NCI-H226 (cell line): ENCODE measurements around the gene SERPINA3.
"Not testable (repeated sequence)": the region's sequence is repeated elsewhere in the genome, so short reads cannot be mapped to it uniquely, and the experiment has no call there.

Experiments
- DNase-seq: peaks from one replicate; pipeline ENCODE4 v3.0.0-alpha.2; 2015

Gene SERPINA3

DNA sequence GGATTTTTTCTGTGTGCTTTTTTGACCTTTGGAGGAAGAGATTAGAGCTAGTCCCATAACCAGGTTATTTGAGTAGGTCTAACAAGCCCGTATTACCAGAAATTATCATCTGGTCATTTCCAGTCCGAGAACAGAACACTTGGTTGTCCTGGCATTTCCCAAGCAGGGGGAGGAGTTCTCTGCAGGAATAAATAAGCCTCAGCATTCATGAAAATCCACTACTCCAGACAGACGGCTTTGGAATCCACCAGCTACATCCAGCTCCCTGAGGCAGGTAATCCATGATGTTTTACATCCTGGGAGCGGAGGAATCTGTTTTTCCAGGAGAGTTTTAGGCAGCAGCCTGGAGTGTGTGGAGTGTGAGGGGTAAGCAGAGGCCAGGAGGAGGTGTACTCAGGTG is at the start of gene SERPINA3:
TSS of gene SERPINA3 (plus strand) at position 218 of the 400 bp plus-strand sequence. CDS start 2,051 bp downstream, outside the sequence.
- no peak for DNase-seq

DNA sequence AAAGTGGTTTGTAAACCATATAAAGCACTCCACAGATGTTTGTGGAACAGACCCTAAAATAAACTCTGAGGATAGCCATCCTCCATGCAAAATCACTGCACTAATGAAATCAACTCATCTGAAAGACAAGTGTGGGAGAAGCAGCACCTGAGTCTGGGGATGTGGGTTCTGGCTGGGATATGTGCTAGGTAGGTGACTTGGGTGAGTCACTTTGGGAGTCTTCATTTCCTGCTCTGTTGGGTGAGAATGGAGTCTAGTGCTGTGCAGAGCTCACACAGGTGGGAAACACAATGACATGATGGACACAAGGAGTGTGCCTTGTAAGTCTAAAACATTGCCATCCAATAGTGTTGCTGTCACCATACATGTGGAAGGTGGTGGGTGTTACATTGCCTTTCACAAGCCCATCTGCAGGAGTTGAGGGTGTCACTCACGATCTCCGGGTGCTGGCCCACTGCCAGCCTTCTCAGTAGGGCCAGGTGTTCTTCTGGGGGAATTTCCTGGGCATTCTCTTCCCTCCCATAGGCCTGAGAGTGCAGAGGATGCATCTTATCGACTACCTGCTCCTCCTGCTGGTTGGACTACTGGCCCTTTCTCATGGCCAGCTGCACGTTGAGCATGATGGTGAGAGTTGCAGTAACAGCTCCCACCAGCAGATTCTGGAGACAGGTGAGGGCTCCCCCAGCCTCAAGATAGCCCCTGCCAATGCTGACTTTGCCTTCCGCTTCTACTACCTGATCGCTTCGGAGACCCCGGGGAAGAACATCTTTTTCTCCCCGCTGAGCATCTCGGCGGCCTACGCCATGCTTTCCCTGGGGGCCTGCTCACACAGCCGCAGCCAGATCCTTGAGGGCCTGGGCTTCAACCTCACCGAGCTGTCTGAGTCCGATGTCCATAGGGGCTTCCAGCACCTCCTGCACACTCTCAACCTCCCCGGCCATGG is 49.0 kb upstream of the SERPINA3 start:
- DNase-seq: no peak

DNA sequence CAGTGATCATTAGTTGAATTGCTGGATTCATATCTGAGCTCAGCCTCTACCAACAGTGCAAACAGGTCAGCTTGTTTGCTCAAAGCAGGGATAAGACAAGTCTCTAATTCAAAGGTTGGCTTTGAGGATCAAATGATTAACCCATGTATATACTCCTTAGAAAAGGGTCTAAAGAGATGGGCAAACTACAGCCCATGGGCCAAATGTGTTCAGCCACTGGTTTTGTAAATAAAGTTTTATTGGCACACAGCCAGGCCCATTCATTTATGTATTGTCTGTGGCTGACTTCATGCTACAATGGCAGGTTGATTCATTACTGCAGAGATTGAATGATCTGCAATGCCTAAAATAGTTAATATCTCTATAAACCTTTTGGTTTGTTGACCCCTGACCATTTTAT is 47.8 kb upstream of the SERPINA3 start:
- no peak for DNase-seq

DNA sequence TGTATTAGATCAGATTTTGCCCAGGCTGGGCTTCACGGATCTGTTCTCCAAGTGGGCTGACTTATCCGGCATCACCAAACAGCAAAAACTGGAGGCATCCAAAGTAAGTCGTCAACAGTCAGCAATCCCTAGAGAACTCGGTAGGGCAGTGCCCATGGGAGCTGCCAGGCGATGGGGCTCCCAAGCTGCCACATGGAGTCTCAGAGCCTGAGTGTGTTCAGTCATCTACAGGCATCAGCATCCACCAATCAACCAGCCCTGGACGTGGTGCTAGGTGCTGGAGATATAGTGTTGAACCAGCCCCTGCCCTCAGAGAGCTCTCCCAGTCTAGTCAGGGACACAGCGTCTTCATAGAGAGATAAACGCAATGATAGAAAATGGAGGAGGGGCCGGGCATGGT is 44.0 kb upstream of the SERPINA3 start:
- DNase-seq: no peak

DNA sequence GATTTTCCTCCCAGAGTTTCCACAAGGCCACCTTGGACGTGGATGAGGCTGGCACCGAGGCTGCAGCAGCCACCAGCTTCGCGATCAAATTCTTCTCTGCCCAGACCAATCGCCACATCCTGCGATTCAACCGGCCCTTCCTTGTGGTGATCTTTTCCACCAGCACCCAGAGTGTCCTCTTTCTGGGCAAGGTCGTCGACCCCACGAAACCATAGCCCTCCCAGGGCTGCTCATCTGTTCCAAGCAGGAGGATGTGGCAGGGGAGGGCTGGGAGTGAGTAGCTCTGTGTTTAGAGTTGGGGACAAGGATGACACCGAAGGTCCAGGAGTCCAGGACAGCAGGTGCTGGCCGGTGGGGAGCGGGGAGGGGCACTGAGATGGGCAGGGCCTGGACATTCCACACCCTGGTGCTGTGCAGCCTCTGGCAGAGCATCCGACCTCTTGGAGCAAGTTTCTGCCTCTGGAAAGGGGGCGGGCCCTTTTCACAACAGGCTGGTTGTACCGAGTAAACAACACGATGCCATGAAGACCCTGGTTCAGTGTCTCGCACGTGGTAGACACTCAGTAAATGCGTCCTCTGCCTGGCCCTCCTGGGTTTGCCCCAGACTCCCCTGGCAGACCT is 42.7 kb upstream of the SERPINA3 start:
- no peak for DNase-seq

DNA sequence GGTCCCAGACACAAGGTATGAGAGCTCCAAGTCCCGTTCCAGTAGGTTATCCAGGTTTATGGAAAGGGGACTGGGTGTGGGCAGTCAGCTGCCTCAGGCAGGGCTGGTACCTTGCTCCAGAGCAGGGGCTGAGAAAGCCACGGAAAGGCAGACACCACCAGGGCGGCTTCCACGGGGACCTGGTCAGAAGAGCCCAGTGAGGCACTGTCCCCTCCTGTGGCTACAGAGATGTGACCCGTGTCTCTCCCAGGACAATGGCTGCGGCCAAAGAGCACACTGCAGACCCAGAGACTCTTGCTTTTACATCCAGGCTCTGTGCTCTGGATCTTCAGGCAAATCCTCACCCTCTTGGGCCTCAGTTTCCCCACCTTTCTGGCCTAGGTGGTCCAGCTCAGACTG is 42.2 kb upstream of the SERPINA3 start:
- no peak for DNase-seq

DNA sequence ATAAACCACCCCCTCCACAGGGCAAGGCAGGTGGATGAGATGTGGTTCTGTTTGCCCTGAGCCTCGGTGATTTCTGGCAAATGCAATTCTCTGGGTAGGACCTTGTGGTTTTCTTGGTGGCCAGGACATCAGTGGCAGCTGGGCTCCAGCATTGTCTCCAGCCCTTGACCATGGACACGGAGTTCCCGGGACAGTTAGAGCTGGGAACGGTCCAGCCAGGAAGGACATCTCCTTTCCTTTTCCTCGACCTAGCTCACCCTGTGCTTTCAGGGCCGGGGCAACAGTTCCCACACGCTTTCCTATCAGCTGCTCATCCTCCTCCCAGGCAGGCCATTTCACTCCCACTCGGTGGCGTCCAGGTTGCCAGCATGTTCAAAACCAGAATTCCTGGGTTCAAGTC is 41.8 kb upstream of the SERPINA3 start:
- no peak for DNase-seq

DNA sequence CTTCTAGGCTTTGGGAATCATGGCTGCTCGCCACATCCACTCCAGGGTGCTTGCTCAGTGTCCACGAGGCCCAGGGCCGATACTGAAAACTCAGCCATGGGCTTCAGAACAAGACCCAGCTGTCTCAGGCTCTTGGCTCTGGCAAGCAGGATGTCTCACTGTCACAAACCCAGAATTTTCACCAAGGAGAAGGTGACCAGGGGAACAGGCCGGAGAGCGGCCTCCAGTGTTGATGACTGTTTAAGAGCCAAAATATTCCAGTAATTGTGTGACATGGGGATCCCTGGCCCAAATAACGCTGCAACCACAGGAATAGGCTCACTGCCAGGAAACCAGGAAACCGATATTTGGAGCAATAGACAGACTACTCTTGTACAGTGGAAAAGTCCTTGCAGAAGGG is 40.8 kb upstream of the SERPINA3 start:
- DNase-seq: no peak

DNA sequence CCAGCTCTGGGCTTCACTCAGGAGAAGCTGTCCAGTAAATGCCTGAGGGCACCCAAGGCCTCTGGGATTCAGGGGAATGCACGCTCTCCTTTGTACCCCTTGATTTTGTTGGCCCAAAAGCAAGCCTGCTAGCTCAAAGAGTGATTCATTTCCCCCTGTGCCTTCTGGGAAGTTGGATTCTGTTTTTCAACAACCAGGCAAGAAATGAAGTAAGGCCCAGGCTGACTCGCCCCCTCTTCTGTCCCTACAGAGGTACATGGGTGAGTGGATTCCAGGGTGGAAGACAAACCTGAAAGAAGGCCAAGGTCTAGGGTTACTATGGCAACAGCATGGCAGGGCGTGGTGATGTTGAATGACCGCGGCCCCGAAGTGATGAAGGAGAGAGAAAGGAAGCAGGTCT is 40.2 kb upstream of the SERPINA3 start:
- no peak for DNase-seq

DNA sequence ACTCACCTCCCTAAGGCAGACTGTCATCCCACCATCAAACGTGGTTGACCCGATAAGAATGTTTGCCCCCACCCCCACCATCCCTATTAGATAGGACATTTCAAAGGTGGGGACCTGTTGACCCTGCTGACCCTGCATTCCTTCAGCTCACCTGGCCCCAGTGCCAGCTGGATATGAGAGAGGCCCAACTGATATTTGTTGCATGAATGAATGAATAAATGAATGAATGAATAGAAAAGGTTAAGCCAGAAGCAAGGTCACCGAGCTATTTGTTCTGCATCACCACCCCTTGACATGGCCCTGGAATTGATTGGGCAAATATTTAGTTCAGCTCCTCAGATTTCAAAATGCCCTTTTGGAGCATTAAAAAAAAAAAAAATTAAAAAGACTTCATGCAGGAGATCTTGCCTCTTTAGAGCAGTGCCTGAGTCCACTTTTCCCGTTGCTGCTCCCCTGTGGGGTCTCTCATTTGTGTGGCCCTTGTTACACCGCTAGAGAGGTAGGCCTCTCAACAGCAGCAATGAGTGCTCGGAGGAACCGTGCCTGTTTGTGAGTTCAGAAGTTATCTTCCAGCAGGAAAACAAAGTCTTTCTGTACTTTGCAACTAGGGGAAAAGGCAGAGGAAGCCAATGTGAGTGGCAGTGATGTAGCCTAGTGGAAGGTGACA is 39.4 kb upstream of the SERPINA3 start:
- no peak for DNase-seq

DNA sequence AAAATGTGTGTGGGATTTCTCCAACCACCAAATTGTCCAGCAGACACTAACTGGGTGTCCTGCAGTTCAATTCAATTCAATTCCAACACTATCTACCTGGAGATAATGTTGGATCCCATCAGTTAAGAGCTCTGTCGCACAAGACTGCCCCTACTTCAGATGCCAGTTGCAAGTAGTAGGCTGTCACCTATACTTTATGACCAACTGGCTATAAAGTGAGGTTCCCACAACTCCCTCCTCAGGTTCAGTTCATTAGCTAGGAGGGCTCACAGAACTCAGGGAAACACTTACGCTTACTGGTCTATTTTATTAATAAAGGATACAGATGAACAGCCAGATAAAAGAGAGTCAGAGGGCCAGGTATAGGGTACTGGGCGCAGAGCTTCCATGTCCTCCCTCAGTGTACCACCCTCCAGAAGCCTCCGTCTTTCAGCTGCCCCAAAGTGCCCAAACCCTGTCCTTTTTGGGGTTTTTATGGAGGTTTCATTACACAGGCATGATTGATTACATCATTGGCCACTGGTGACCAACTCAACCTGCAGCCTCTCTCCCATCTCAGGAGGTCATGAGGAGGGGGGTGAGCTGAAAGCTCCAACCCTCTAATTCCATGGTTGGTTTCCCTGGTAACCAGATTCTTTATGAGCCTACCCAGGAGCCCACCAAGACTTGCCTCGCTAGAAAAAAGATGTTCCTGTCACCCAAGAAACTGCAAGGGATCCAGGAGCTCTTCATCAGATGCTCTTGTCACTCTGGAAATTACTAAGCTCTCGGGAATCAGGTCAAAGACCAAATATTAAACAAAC is 38.5 kb upstream of the SERPINA3 start:
- no peak for DNase-seq

DNA sequence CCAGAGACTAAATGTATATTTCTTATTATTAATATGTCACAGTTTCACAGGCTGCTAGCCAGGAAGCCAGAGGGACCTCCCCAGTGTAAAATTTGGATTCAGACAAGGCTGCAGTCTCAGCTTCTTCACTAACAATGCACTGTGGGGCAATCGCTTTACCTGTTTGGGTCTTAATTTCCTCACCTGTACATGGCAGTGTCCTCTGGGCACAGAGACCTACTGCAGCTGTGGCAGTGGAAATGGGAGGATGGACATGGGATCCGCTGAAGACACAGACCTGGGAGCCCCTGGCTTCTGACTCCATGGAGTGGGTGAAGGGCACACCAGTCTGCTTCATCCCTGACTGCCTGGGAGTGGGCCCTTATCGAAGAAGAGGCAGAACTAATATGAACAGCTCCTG is 37.9 kb upstream of the SERPINA3 start:
- DNase-seq: no peak

DNA sequence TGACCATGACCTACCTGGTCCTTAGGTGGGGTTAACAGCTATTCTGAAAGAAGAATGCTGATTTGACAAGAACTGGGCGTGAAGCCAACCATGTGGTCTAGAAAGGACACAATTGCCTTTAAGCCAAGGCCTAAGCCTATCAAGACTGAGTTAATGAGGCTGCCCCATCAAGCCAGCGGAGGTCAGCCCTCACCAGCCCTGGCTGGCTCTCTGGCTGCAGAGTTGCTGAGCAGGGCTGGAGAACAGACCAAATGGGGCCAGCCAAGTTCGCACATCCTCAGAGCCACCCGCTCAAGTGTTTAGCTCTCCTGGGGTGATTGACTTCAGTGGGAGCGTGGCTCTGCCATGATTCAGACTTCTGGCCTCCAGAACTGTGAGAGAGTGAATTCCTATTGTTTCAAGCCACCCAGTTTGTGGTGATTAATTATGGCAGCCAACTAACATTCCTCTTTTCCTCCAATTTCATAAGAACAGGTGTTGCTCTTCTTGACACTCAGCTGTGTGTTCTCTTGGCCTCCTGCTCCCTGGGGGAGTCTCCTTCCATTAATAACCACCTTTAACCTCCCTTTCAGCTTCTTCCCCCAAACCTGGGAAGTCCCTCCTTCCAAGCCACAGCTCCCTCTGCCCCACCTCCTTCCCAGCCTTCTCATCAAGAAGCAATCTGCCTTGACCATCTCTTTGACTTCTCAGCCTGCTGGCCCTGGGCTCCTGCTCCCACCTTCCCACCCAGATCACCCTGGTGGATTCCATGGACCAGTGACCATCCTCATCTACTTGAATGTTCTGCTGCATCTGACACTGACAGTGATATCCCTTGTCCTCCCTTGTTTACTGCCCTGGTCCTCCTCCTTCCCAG is 36.2 kb upstream of the SERPINA3 start:
- no peak for DNase-seq

DNA sequence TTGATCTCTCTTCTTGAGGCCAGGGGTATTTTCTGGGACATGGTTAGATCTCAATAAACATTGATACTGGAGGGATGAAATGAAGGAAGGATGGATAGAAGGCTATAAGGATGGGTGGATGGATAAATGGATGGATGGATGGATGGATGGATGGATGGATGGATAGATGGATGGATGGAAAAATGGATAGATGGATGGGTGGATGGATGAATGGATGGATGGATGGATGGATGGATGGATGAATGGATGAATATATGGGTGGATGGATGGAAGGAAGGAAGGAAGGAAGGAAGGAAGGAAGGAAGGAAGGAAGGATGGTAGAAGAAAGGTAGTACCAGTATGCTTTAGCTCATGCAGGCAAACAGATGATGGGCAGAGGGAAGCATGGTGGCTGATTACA is 34.7 kb upstream of the SERPINA3 start:
- not testable (repeated sequence) for DNase-seq

DNA sequence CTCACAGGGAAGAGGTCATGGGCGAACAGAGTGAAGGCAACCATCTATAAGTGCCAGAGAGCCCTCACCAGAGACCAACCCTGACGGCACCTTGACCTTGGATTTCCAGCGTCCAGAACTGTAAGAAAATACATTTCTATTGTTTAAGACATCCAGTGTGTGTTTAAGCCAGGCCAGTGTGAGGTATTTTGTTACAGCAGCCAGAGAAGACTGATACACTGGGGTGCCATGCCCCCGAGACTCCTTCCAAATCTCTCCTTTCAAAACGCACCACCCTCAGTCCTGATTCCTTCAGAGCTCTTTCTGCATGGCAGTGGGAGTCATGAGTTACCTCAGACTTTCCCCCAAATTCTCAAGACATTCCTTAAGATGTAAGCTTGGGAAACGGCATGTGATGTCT is 33.5 kb upstream of the SERPINA3 start:
- DNase-seq: no peak

DNA sequence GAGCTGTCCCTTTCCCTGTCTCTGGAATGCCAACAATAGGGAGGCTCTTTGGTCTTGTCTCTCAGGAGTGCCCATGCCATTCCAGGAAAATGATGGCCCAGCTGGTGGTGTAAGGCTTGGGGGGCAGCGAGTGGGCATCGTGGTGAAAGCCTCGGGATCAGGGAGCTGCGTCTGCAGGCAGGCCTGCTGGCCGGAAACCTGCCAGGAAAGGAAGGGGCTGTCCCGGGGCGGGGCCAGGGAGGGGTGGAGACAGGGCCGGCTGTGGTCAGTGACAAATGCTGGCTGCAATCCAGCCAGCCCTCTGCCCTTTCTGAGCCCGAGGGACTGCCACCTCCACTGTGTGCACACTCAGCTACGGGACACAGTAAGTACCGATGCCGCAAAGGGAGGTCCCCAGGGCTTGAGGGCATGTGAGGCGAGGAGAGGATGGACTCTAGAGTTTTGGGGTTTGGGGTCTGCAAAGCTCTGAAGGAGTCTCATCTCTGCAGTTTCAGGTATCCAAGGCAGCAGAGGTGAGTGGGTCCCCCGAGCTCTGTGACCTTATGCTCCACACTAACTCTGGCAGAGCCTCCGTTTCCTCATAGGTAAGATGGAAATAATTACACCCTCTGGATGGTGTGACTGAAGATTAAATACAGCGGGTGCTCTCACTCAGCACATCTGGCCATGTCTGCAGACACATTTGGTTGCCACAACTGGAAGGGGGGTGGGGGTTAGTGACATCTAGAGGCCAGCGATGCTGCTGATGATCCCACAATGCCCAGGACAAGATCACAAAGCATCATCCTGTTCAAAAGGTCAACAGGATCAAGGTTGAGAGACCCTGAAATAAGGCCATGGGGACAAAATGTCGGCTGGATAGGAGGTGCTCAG is 30.8 kb upstream of the SERPINA3 start, which contains the start of gene SERPINA5:
TSS of gene SERPINA5 (plus strand) at position 300 of the 873 bp plus-strand sequence. CDS start 5,937 bp downstream, outside the sequence.
- DNase-seq: no peak

DNA sequence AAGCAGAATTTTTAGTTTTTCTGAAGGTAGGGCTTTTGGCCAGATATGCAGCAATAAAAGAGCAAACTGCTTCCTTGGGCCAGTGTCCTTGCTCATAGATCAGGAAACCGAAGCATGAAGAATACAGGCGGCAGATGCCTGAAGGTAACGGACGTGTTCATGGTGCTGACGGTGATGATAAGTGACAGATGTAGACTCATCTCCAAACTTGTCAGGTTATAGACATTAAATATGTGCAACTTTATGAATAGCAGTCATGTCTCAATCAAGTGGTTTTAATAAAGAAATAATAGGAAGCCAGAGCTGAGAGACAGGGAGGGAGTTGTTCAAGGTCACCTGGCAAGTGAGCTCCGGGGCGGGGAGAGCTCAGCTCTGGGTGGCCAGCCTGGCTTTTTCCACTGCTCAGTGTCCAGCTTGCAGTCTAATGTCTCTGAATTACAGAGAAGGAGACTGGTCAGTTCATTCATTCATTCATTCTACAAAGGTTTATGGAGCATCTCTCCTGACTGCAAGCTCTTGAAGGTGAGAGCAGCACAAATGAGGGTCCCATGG is 29.9 kb upstream of the SERPINA3 start:
- DNase-seq: no peak

DNA sequence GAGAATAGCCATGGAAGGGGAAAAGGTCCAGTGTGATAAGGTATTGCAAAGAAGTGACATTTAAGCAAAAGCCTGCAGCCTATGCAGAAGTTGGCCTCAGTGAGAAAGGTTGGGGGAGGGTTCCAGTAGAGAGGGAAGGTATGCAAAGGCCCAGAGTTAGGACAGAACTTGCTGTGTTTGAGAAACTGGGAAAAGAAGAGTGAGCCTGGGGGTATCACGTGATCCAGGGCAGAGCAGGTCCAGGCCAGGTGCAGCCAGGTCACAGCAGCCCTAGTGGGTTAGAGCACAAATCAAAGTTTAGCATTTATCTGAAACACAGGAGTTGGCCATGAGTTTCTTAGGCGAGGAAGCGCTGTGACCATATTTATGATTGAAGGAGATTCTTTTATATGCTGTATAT is 29.3 kb upstream of the SERPINA3 start:
- DNase-seq: no peak

DNA sequence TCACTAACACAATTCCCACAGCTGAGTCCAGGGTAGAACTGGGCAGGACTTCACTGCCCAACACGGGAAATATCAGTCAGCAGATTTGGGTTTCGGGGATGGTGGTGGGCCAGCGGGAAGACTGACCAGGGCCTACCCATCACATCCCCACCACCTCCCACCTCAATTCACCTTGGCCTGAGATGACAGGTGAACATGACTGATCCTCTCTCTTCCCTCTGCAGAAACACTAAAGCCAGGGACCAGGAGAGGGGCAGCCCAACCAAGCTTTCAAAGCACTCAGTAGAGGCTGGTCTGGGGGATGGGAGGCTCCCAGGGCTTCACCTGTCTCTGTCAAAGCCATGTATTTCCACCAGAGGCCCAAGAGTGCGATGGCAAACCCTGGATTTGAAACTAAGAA is 28.6 kb upstream of the SERPINA3 start:
- DNase-seq: no peak

DNA sequence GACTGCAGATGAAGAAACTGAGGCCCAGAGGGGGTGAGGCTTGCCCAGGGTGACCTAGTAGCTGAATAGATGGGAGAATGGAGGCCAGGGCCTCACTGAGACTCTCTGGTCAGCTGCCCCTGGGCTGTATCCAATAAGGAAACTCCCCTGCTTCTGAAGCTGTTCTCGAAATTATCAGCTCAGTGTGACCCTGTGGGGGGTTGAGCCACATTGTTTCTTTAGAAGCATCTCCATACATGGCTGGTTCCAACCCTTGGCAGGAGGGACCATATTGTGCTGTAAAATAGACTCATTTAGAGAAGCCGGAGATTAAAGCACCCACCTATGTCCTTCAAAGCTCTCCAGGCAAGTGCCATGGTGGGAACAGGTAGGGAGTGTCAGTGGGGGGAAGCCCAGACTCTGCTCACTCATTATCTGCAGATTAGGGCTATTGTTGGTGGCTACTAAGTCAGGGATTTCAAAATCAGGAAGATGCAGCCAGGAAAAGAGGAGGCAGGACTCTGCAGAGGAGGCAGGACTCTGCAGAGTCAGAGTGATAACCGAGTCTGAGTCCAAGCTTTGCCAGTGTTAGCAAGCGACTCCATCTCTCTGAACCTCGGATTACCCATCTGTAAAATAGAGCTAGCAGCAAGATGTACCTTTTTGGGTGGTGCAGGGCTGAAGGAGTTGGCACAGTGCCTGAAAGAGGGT is 27.5 kb upstream of the SERPINA3 start:
- no peak for DNase-seq
